Superior temporal gyrus (tissue), 1 donor: ENCODE data around the gene GNAT2.
"Not testable (repeated sequence)": the region's sequence is repeated elsewhere in the genome, so short reads cannot be mapped to it uniquely, and the experiment has no call there.

Experiments
- DNase-seq: peaks from one replicate; pipeline ENCODE4 v3.0.0-alpha.2; 2016; ENCODE audit errors: extremely low spot score

The GNAT2 gene

DNA sequence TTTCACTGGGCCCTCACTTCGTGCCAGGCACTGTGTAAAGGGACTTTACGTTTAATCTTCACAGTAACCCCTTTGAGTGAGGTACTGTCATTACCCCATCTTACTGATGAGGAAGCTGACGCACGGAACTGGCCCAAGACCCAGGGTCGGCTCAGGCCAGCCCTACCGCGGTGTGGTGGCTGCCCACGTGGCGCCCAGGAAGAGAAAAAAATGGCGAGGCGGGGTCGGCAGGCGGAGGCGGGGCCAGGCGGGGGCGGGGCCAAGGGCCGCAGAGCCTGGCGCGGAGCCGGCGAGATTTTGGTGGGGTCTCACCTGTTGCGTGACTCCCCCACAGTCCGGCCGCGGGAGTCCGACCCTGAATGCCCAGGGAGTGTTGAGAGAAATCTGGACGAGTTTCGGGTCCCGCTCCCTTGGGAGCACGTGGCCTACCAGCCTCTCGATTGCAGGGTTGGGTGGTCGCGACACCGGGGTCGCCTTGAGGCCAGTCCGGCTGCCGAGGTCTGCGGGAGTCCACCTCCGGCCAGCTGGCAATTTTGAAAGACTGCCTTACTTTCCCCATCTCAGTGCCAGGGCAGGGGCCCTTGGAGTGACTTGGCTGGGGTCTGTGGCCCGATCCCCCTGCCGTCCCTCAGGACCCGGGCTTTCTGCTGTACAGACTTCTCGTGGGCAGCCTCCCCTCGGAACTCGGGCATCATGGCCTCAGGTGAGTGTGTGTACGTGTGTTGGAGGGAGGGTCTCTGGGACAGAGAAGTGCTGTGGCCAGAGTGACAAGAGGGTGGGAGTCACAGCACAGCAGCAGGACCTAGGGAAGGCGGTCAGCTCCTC lies at the start of gene GNAT2, which contains the start of gene AMPD2:
TSS of gene GNAT2 (minus strand) at position 41 of the 825 bp plus-strand sequence. CDS start 6,746 bp downstream, outside the sequence.
TSS of gene AMPD2 (plus strand) at position 262 of the 825 bp plus-strand sequence. CDS start 1,339 bp downstream, outside the sequence.
- DNase-seq: no peak

DNA sequence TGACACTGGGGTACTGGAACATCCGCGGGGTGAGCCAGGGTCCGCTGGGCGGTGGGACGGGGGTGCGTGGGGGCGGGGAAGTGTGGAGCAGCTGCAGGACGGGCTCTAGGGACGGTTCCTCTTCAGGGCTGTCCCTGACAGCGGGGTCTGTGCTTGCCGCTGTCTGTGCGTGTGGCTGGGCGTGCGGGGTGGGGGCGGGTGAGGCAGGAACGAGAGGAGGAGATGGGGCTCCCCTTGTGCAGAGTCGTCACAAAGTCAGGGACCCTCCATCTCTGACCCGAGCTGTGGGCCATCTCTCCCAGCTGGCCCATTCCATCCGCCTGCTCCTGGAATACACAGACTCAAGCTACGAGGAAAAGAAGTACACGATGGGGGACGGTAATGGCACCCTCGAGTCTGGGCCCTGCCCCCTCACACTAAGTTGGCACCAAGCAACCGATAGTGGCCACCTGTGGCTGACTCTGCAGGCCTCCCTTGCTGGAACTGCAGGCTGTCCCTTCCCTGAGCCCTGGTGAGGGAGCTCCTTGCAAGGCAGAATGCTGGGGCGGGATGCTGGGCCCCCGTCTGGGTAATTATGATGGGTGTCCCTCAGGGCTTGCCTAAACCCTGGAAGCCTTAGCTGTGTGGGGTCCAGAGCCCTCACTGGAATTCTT lies 48.8 kb upstream of the GNAT2 start:
- DNase-seq: peak; percentile 3

DNA sequence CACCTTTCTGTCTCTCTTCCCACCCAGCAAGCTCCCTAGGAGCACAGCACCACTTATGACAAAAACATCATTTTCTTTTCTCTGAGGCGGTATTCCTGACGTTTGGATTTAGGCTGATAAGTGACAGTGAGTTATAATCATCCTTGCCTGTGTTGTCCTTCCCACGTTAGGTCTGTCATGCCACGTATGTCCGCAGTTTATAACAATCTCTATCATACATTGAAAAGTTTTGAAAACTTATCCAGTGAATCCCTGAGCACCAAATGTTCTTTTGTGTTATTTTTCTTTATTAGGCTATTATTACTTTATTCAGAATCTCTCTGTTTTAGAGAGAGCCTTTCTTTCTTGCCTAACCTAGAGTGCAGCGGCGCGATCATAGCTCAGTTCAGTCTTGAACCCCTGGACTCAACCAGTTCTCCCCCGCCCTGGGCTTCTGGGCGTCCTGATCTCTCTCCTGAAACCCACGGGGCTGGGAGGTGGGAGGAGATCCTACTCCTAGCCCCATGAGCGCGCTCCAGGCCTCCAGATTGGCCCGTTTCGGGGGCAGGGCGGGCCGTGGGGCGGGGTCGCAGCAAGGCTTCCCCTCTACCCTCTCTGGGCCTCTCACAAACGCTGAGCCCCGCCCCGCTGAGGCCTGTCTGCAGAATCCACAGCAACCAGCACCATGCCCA lies 48.2 kb upstream of the GNAT2 start, which contains the start of gene GSTM2:
TSS of gene GSTM2 (plus strand) at position 606 of the 671 bp plus-strand sequence. CDS start at position 665, 59 bp downstream.
- DNase-seq: peak; percentile 55

DNA sequence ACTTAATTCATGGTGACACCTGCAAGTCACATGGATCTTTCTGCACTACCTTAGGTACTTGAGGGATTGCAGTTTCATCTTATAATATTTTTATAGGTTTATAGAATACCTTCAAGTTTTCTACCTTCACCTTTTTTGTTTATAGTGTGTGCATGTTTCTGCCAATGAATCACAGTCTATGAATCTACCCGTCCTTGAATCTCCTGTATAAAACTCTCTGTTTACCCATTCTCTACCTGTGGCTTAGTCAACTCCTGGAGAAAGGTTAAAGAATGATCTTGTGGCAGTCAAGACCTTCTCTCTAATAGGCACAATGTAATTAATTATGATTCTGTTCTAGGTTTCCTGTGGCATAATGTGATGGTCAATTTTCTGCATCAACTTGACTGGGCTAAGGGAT lies 45.3 kb upstream of the GNAT2 start:
- peak; percentile 1 for DNase-seq

DNA sequence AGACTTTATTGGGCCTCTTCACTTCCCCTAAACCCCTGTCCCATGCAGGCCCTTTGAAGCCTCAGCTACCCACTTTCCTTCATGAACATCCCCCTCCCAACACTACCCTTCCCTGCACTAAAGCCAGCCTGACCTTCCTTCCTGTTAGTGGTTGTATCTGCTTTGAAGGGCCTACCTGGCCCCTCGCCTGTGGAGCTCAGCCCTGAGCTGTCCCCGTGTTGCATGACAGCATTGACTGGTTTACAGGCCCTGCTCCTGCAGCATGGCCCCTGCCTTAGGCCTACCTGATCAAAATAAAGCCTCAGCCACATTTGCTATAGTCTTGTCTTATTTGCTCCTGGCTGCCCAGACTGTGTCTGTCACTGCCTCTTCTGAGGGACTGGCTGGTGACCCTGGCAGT lies 42.0 kb upstream of the GNAT2 start:
- DNase-seq: no peak

DNA sequence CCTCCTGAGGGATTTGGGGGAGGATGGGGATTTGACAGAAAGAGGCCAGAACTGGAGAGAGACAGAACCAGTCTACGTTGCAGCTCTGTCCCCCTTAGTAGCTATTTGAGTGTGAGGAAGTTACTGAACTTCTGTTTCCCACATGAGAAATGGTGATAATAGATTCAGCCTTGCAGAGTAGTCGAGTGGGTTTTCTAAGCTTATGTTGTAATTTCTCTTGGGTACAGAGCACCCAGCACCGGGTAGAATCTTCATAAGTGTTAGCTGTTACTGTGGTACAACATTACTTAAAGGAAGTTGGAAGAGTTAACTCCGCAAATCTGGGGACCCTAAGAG lies 41.2 kb upstream of the GNAT2 start:
- DNase-seq: not testable (repeated sequence)

DNA sequence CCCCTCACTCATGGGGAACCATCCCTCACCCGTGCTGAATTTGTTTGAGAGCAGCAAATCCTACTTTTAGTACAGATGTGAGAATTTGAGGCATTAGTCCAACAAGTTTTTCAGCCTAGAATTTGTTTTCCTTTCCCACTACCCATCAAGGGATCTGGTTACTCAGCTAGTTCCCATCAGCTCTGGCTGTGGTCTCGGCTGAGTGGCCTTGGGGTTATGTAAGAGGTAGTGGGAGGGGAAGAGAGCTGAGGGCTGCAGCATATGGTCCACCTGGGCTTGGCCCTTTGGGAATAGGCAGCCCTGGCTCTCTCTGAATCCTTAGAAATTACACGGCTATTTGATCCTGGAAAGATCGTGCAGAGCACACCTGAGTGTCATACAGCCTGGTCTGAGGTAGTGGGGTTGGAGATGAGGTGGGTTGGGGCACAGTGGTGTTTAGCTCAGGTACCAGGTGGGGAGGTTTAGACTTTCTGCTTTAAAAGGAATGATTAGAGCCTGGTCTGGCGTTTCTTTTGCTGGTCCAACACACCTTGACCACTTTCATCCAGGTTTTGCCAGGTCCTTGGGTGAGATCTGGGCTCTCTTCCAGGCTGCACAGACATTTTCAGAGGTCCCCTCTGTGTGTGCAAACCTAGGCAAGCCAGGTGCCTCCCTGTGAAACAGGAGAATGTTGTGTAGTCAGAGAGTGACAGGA lies 40.7 kb upstream of the GNAT2 start:
- no peak for DNase-seq

DNA sequence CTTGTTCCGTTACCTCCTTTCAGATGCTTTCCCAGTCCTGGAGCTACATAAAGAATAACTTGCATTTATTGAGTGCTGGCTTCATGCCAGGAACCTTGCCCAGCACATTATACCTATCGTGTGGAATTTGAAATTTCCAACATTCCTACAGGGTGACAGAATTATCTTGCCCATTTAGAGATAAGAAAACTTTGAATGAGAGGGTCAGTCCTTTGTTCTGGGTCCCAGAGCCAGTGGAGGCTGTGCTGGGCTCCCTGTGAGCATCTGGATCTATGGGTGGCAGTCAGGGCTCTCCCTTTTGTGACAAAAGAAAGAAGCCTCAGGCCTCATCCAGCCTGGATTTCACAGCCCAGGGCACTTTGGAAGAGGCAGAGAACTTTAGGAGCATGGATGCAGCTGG lies 39.7 kb upstream of the GNAT2 start:
- DNase-seq: no peak

DNA sequence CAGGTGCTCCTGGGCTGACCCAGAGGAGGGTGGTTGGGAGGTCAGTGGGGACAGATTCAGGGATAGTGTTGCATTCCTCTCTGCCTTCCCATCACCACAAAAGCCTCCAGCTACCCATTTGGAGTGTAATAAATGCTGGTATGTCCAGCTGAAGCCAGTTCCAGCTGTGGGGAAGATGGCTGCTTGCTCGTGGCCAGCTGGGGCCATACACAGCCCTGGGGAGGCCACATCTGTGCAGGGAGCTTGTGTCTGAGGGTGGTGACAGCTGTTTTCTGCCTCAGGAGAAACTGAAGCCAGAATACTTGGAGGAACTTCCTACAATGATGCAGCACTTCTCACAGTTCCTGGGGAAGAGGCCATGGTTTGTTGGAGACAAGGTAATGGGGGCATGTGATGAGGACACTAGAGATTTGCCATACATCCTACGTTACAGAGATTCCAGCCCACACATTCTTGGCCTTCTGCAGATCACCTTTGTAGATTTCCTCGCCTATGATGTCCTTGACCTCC lies 39.2 kb upstream of the GNAT2 start:
- no peak for DNase-seq

DNA sequence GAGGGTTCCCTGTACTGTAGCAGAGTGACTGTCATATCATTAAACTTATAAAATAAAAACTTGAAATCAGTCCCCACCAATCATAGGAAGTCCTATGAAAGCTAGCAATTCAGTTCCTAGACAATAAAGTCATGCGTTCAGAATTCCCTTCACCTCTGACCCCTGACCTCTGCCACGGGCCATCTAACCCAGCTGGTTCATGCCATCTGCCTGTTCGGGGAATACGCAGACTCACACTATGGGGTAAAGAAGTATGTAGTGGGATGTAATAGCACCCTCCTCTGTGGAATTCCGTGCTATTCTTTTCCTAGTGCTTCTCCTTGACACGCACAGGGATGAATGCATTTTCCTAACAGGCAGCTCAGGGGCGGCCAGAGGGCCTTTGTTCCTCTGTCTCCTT lies 38.6 kb upstream of the GNAT2 start:
- no peak for DNase-seq

DNA sequence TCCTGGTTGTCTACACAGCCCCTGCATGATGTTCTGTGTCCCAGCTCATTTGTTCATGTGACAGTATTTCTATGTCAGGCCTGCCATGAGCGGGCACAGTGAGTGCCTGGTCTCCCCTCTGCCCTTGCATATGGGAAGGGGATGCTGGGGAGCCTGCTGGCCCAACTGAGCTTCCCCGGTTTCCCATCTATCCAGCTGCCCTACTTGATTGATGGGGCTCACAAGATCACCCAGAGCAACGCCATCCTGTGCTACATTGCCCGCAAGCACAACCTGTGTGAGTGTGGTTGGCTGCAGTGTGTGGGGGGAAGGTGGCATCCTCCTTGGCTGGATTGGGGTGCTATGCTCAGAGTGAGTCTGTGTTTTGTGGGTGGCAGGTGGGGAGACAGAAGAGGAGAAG lies 38.0 kb upstream of the GNAT2 start:
- DNase-seq: no peak

DNA sequence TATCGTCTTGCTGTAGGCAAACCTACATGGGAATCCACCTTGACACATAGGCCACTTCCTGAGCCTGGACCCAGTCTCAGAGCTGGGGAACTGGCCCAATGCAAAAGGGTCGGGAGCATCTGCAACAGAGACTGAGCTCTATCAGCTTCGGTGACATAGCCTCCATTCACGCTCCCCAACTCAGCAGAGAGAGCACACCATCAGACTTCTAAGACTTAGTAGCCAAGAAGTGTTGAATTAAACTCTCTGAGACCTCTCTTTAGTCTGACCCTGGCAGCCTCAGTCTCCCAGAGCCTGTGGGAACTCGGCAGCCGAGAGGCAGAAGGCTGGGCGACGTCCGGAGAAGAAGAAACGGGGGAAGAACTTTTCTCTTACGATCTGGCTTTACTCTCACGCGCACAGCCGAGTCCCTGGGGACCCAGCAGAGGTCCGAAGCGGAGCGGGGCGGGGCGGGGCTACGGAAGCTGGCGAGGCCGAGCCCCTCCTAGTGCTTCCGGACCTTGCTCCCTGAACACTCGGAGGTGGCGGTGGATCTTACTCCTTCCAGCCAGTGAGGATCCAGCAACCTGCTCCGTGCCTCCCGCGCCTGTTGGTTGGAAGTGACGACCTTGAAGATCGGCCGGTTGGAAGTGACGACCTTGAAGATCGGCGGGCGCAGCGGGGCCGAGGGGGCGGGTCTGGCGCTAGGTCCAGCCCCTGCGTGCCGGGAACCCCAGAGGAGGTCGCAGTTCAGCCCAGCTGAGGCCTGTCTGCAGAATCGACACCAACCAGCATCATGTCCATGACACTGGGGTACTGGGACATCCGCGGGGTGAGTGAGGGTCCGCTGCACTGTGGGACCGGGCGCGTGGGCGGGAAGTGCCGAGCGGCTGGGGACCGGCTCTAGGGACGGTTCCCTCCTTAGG lies 36.5 kb upstream of the GNAT2 start, which contains the start of gene GSTM4:
TSS of gene GSTM4 (plus strand) at position 485 of the 905 bp plus-strand sequence. CDS start at position 776, 291 bp downstream.
- DNase-seq: peak; percentile 66

DNA sequence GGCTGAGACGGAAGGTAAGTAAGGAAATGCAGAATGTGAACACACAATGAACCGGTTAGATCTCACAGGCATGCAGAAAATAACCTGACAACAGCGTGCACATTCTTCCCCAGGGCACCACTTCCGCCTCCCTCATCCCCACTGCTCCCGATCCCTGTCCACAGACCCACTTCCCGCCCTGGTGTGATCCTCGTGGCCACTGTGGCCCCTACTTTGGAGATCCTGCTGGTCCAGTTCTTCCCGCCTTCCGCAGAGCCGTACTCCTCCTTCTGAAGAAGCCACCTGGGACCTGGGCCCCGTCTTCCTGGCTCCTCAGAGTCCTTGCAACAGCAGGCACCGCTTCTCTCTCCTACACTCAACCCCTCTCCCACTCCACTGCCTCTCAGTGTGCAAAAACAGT lies 35.1 kb upstream of the GNAT2 start:
- no peak for DNase-seq

DNA sequence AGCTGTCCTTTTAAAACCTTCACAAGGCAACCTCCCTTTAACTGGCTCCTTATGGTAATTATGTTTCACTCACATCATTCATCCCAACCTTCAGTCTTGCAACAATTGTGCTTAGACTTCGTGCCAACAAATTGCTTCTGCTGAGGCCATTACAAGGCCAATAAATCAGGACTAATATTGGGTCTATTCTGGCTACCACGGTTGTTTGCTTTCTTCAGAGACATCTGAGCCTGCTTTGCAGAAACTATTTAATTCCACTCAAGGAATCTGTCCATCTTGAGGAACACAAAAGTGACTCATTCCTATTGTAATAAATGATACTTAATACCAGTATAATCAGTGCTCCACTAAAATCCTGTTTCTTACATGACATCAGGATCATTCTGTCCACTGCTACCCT lies 33.9 kb upstream of the GNAT2 start:
- DNase-seq: no peak

DNA sequence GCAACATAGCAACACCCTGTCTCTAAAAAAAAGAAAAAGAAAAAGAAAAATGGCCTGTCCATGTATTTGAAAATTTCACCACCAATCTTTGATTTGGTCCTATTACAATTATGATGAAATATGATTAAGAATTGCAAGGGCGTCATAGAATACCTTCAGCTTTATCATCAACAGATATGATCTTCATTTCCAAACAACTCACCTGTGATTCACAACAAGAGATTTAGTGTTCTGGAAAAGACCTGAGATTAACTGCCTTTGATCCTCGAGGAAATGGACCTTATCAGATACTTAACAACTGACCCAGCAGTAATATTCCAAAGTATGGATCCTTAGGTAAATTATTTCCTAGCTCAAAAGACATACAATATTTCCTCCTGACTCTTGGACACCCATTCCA lies 33.0 kb upstream of the GNAT2 start:
- DNase-seq: no peak

DNA sequence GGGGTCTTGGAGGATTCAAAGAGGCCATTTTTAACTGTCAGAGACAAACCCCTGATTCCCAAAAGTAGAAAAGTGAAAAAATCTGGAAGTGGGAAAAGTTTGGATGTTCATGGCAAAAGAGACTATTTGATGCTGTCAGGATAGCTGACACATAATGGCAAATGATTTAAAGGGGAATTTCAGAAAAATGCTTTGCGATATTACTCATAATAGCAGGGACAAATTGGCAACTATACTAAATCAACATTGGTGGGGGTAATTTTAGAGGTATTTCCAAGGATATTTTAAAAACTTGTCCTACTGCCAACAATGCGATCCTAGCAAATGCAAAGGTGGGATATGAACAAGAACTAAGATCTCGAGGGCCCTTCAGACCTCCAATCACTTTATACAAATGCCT lies 31.2 kb upstream of the GNAT2 start:
- DNase-seq: no peak

DNA sequence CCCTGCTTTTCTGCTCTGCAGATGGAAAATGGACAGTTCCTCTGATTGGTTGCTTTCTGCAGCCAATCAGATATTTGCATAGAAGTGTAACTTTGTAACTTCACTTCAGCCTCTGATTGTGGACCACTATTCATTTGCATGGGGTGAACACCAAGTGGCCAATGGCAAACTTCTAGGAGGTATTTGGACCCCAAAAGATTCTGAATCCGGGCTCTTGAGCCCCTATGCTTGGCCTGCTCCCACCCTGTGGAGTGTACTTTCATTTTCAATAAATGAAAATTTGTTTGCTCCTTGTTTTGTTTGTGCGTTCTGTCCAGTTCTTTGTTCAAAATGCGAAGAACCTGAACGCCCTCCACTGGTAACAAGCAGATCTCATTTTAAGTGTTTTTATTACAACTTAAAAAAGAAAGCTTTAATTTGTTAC lies 30.1 kb upstream of the GNAT2 start:
- DNase-seq: peak; percentile 68

DNA sequence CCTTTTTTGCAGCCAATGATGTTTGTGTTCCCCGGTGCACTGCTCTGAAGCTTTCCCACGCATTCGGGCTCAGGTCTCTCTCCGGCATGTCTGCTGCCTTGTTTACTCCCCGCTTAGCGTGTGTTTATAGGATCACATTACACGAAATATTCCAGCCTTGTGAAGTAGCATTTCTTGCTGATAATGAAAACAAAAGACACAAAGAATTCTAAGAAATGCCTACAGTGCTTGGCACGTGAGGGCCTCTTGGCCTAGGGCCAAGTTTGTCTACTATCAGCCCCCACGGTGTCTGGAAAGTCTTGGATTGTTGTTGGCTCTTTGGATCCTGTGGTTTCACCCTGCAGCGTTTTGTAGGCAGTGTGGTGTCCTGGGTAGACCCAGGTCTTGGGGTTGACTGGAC lies 25.3 kb upstream of the GNAT2 start:
- no peak for DNase-seq

DNA sequence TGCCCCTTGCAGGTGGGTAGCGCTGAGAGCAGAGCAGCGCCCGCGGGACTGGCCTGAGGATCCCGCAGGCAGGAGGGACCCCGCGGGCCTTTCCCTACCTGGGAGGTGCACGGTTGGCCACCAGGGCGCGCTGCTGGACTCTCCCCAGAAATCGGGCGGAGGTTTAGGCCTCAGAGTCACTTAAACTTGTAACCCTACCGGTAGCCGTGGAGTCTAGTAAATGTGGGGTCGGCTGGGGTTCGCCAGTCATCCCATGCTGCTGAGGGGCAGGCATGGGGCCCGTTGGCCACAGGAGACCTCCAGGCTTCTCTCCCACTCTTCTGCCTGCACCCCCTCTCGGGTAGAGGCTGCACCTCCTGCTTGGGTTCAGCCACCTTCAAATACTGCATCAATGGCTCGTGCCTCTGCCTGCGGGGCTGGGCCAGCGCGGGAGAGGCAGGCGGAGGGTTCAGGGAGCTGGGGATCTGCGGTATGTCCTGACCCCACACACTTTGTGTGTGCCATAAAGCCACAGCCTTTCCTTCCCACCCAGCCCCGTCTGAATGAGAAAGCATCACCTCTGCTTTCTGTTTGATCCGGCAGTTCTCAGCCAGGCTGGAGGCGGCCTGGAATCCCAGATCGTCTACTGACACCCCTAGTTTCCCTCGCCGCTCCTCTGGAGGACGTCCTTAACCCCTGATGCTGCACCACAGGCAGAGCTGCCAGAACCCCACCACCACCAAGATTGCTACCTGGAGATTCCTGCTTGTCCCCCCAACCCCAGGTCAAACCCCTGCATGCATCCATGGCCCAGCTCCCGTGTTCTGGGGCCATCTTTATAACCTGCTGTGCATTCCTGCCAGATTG lies 24.2 kb upstream of the GNAT2 start:
- no peak for DNase-seq

DNA sequence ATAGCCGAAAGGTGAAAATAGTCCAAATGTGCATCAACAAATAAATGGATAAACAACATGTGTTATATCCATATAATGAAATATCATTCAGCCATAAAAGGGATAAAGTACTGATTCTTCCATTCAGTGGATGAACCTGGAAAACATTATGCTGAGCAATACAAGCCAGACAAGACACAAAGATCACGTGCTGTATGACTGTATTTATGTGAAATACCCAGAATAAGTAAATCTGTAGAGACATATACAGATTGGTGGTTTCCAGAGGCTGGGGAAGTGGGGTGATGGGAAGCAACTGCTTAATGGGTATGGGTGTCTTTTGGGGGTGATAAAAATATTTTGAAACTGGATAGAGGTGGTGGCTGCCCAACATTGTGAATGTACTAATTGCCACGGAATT lies 23.2 kb upstream of the GNAT2 start:
- DNase-seq: no peak
